ENCODE results near the gene OASL.

GRCh38 chr12:120993496-120993895 is 45.5 kb downstream of the OASL start:
- no peak for TF ChIP-seq CTCF (IDR thresholded peaks at IDR 0.05)
- TF ChIP-seq POLR2A (IDR thresholded peaks at IDR 0.05), result no peak
